Calu3 (cell line): ENCODE data around the gene KCNJ10. TPM values are rescaled to one million over a fixed set of nuclear protein-coding genes. Genes with fewer than 3 reads are reported as not detected.

Experiments used
- BruUV-seq: library from RNA; stranded (reverse); fragments of 400-500 nt; replicated peaks from 2 replicates; lab custom pipeline; 2021; lab: Mats Ljungman, UMichigan
- CTCF ChIA-PET: fragments of 300-600 bp; sonication (Branson Sonifier 250); formaldehyde crosslinking; loops from one replicate; lab custom pipeline; 2022; ENCODE audit warnings: antibody characterized with exemption; lab: Charles Lee
- DNase-seq: peaks from one replicate; pipeline ENCODE4 v3.0.0; 2022
- H3K27ac Mint-ChIP-seq: one replicate; pipeline ENCODE4 v1.8.0; 2022; ENCODE audit warnings: mixed read lengths; ENCODE audit not compliant: unreplicated experiment
- H3K27me3 Mint-ChIP-seq: one replicate; pipeline ENCODE4 v1.8.0; 2022; ENCODE audit warnings: mixed read lengths; ENCODE audit not compliant: unreplicated experiment
- H3K36me3 Mint-ChIP-seq: one replicate; pipeline ENCODE4 v1.8.0; 2022; ENCODE audit warnings: mild to moderate bottlenecking, moderate library complexity, mixed read lengths; ENCODE audit not compliant: insufficient read depth, unreplicated experiment
- H3K4me1 Mint-ChIP-seq: one replicate; pipeline ENCODE4 v1.8.0; 2022; ENCODE audit warnings: mild to moderate bottlenecking, low read depth, mixed read lengths; ENCODE audit not compliant: unreplicated experiment
- H3K4me3 Mint-ChIP-seq: one replicate; pipeline ENCODE4 v1.8.0; 2022; ENCODE audit warnings: mild to moderate bottlenecking, low read depth, moderate library complexity, mixed read lengths; ENCODE audit not compliant: unreplicated experiment
- H3K9me3 Mint-ChIP-seq: one replicate; pipeline ENCODE4 v1.8.0; 2022; ENCODE audit warnings: low read depth, mixed read lengths; ENCODE audit not compliant: unreplicated experiment
- intact Hi-C: fragments of 100-400 bp; cut with micrococcal nuclease; formaldehyde crosslinking; loops from one replicate; pipeline ENCODE4 v1.10.0; 2022; ENCODE audit not compliant: unreplicated experiment
- total RNA-seq: library from RNA; stranded (reverse); gene quantifications from 2 replicates; pipeline ENCODE4 v1.2.3, GENCODE V29; 2022
- TF ChIP-seq, protein P1 (sequence below): fragments of 200-600 bp; IDR thresholded peaks from one replicate; pipeline ENCODE4 v1.8.0; 2022; ENCODE audit warnings: antibody characterized with exemption; ENCODE audit not compliant: unreplicated experiment

Gene KCNJ10
- total RNA-seq, 1 experiment from 2014 or later = not detected

DNA sequence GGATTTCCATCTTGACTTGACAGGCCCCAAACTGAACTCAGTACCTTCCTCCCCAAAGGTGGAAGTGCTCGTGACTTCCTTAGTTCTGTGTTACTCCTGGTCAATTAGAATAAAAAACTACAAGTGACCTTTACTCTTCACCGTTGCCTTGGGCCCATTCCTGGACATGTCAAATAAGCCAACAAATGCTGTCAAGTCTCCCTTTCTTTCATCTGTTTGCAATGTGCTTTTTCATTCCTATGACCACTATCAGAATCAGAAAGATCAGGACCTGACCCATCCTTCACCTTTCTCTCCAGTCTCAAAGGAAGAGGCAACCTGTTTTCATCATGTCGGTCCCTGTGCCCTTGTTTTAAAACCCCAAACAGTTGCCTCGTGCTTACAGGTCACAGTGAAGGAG lies 4.9 kb upstream of the KCNJ10 start:
- no TSS peak for BruUV-seq
- CTCF ChIA-PET = no interaction called here
- DNase-seq = no peak
- intact Hi-C loops = loop anchor here (5.0 kb wide), 1 partner anchor 43 kb away; the partner anchor contains the start of gene PIGM
- Mint-ChIP-seq H3K36me3 (peaks cover 14% of the 10 kb centered on the region), H3K27me3 (peaks cover 100% of the 10 kb centered on the region), H3K4me3 (no peak overlapping the region), H3K4me1 (peaks cover 8% of the 10 kb centered on the region), H3K9me3 (no peaks in the 10 kb centered on the region), H3K27ac (no peak overlapping the region)
- TF ChIP-seq, protein P1, sequence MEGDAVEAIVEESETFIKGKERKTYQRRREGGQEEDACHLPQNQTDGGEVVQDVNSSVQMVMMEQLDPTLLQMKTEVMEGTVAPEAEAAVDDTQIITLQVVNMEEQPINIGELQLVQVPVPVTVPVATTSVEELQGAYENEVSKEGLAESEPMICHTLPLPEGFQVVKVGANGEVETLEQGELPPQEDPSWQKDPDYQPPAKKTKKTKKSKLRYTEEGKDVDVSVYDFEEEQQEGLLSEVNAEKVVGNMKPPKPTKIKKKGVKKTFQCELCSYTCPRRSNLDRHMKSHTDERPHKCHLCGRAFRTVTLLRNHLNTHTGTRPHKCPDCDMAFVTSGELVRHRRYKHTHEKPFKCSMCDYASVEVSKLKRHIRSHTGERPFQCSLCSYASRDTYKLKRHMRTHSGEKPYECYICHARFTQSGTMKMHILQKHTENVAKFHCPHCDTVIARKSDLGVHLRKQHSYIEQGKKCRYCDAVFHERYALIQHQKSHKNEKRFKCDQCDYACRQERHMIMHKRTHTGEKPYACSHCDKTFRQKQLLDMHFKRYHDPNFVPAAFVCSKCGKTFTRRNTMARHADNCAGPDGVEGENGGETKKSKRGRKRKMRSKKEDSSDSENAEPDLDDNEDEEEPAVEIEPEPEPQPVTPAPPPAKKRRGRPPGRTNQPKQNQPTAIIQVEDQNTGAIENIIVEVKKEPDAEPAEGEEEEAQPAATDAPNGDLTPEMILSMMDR = no peak

DNA sequence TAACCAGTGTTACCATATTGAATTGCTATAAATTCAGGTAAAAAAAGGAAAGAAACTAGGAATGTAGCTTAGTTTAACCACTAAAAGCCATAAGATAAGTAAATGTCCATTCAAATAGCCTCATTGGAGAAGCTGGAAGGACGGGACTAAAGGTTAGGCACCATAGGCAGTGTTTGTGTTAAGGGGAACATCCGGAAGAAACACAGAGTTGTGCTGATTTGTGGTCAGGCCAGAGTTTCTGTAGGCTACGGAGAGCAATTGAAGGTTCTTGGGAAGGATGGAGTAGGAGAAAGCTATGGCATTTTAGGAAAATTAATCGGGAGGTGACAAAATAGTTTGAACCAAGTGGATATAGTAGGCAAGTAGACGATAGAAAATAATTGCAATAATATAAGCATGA lies 1.3 kb upstream of the KCNJ10 start:
- TF ChIP-seq, protein P1 = no peak
- H3K27me3 Mint-ChIP-seq = peaks cover 100% of the 10 kb centered on the region
- no peaks in the 10 kb centered on the region for H3K9me3 Mint-ChIP-seq
- BruUV-seq = no TSS peak
- peaks cover 13% of the 10 kb centered on the region for H3K36me3 Mint-ChIP-seq
- no peak for DNase-seq
- no peak overlapping the region for H3K4me3 Mint-ChIP-seq
- no peak overlapping the region for H3K27ac Mint-ChIP-seq
- peaks cover 10% of the 10 kb centered on the region for H3K4me1 Mint-ChIP-seq
- intact Hi-C loops = no loop called here
- CTCF ChIA-PET = interaction anchor here (1.0 to 2.6 kb wide), 3 partner anchors 10 to 14 kb away, joined by 5 to 8 read pairs (median 6); partner anchors contain the start of gene KCNJ9

DNA sequence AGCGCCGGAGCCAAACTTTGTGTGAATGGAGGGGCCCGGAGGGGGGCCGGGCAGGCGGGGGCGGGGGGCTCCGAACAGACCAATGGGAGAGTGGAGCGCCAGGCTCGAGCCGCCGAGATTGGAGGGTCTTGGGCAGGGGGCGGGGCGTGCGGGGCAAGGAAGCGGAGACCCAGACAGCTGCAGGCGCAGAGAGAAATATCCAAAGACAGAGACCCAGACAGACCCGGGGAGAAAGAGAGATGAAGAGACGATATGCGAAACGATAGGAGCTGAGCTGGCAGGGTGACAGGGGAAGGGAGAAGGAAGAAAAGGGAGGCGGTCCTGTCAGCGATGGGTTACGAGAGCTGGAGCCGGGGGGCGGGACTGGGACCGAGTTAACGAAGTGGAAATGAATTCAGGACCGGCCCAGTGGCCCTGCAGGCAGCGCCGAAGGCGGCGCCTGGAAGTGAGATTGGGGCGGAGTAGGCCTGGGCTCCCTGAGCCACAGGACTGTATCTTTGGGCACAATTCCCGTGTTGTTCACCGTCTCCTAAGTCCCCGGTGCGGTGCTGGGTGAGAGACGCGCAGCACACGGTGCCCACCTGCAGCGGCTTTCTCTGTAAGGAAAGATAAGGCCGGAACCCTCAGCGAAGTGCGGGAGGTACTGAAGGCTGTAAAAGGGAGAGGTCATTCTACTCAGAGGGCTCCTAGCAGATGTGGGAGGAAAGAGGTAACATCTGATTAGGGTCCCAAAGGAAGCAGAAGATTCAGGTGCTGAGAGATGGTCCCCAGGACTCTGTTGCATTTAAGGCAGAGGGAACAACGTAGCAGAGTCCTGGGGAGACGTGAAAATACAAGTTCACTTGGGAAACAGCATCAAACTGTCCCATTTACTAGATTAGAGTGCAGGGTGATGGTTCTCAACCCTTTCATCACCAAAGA lies 543 bp upstream of the KCNJ10 start:
- Mint-ChIP-seq H3K9me3 (no peaks in the 10 kb centered on the region), H3K36me3 (peaks cover 13% of the 10 kb centered on the region), H3K4me3 (peak overlapping the region; percentile 93), H3K4me1 (peaks cover 10% of the 10 kb centered on the region), H3K27me3 (peaks cover 100% of the 10 kb centered on the region), H3K27ac (peak overlapping the region; percentile 28)
- peak; percentile 82 for DNase-seq
- intact Hi-C loops = no loop called here
- CTCF ChIA-PET = interaction anchor here (0.5 to 2.6 kb wide), 6 partner anchors 8 to 149 kb away, joined by 3 to 8 read pairs (median 5); partner anchors contain the start of gene KCNJ9
- TF ChIP-seq, protein P1 = no peak
- no TSS peak for BruUV-seq

- intact Hi-C loops = no loop called here
- TF ChIP-seq, protein P1 = no peak
- peaks cover 10% of the 10 kb centered on the region for H3K4me1 Mint-ChIP-seq
- DNase-seq = no peak
- CTCF ChIA-PET = interaction anchor here (0.6 to 1.2 kb wide), 2 partner anchors 12 to 62 kb away, joined by 3 to 7 read pairs; no protein-coding TSS in a partner anchor
- no peak overlapping the region for H3K27ac Mint-ChIP-seq
- H3K27me3 Mint-ChIP-seq = peaks cover 86% of the 10 kb centered on the region
- no TSS peak for BruUV-seq
- H3K4me3 Mint-ChIP-seq = no peak overlapping the region
- no peaks in the 10 kb centered on the region for H3K9me3 Mint-ChIP-seq
- peaks cover 13% of the 10 kb centered on the region for H3K36me3 Mint-ChIP-seq
Measured at GRCh38 chr1:160068225-160068624, 1.7 kb downstream of the KCNJ10 start.
